Mesenchymal stem cell (in vitro differentiated cells and primary cell): ENCODE measurements around the gene FKRP.

Source experiments
- DNase-seq: peaks from one replicate; pipeline ENCODE4 v3.0.0-alpha.2; 2013
- H2AFZ ChIP-seq: one replicate; pipeline ENCODE4 v1.6.1; 2013; ENCODE audit warnings: low read depth, mild to moderate bottlenecking, control low read depth, inconsistent platforms, low read length, moderate library complexity
- H2AK5ac ChIP-seq: 2 replicates; pipeline ENCODE4 v1.6.1; 2013; ENCODE audit warnings: low read length, moderate library complexity, mild to moderate bottlenecking, inconsistent platforms; ENCODE audit not compliant: severe bottlenecking
- H2BK120ac ChIP-seq: one replicate; pipeline ENCODE4 v1.6.1; 2013; ENCODE audit warnings: low read depth, mild to moderate bottlenecking, inconsistent platforms, low read length, moderate library complexity
- H2BK12ac ChIP-seq, 2 experiments: one replicate each; pipeline ENCODE4 v1.6.1; 2013; ENCODE audit warnings: inconsistent platforms in 2 of 2, low read length in 2 of 2, mild to moderate bottlenecking in 2 of 2, moderate library complexity in 2 of 2, control low read depth in 1 of 2
- H2BK15ac ChIP-seq: one replicate; pipeline ENCODE4 v1.6.1; 2013; ENCODE audit warnings: mild to moderate bottlenecking, low read depth, inconsistent platforms; ENCODE audit not compliant: poor library complexity, severe bottlenecking
- H2BK5ac ChIP-seq: 2 replicates; pipeline ENCODE4 v1.6.1; 2013; ENCODE audit warnings: low read depth, mild to moderate bottlenecking, low read length, control low read depth, inconsistent platforms; ENCODE audit not compliant: poor library complexity, severe bottlenecking
- H3K14ac ChIP-seq, 2 experiments: one replicate each; pipeline ENCODE4 v1.6.1; 2013; ENCODE audit warnings: inconsistent platforms in 2 of 2, low read length in 2 of 2, control low read depth in 1 of 2, mild to moderate bottlenecking in 1 of 2, moderate library complexity in 1 of 2
- H3K18ac ChIP-seq, 2 experiments: one replicate each; pipeline ENCODE4 v1.6.1; 2013; ENCODE audit warnings: inconsistent platforms in 2 of 2, low read length in 2 of 2, control low read depth in 1 of 2, low read depth in 1 of 2, mild to moderate bottlenecking in 1 of 2
- H3K23ac ChIP-seq, 2 experiments: one replicate each; pipeline ENCODE4 v1.6.1; 2013; ENCODE audit warnings: inconsistent platforms in 2 of 2, low read length in 2 of 2, mild to moderate bottlenecking in 2 of 2, moderate library complexity in 2 of 2, control low read depth in 1 of 2
- H3K27ac ChIP-seq: 2 replicates; pipeline ENCODE4 v1.5.1; 2013; ENCODE audit warnings: mild to moderate bottlenecking, moderate library complexity, low read length, control low read depth, inconsistent platforms; ENCODE audit not compliant: poor library complexity, severe bottlenecking
- H3K27me3 ChIP-seq, 2 experiments: 2 replicates each; pipeline versions ENCODE4 v1.6.1 to v1.7.0; 2013; ENCODE audit warnings: low read length in 2 of 2, mild to moderate bottlenecking in 2 of 2, moderate library complexity in 2 of 2, control low read depth in 1 of 2, inconsistent platforms in 1 of 2; ENCODE audit not compliant: control insufficient read depth in 1 of 2, insufficient read depth in 1 of 2
- H3K36me3 ChIP-seq, 2 experiments: 2 replicates each; pipeline versions ENCODE4 v1.6.1 to v1.7.0; 2013; ENCODE audit warnings: low read length in 2 of 2, control low read depth in 1 of 2, inconsistent platforms in 1 of 2, low read depth in 1 of 2, mild to moderate bottlenecking in 1 of 2; ENCODE audit not compliant: insufficient read depth in 2 of 2, control insufficient read depth in 1 of 2
- H3K4ac ChIP-seq, 2 experiments: one replicate each; pipeline ENCODE4 v1.6.1; 2013; ENCODE audit warnings: inconsistent platforms in 2 of 2, low read length in 2 of 2, mild to moderate bottlenecking in 2 of 2, moderate library complexity in 2 of 2, control low read depth in 1 of 2, low read depth in 1 of 2
- H3K4me1 ChIP-seq: 2 replicates; pipeline ENCODE4 v1.6.1; 2013; ENCODE audit warnings: low read depth, low read length, control low read depth; ENCODE audit not compliant: control insufficient read depth, insufficient read depth
- H3K4me2 ChIP-seq: 2 replicates; pipeline ENCODE4 v1.6.1; 2013; ENCODE audit warnings: low read length, mild to moderate bottlenecking, inconsistent platforms; ENCODE audit not compliant: poor library complexity, severe bottlenecking
- H3K4me3 ChIP-seq, 2 experiments: 2 replicates each; pipeline versions ENCODE4 v1.5.1 to v1.7.0; 2013; ENCODE audit warnings: low read length in 2 of 2, mild to moderate bottlenecking in 2 of 2, control low read depth in 1 of 2, low read depth in 1 of 2; ENCODE audit not compliant: insufficient read depth in 1 of 2
- H3K79me1 ChIP-seq: replicated peaks from 2 replicates; pipeline ENCODE4 v1.6.1; 2013; ENCODE audit warnings: mild to moderate bottlenecking, control low read depth, low read length, inconsistent platforms; ENCODE audit not compliant: poor library complexity, severe bottlenecking
- H3K9ac ChIP-seq: 2 replicates; pipeline ENCODE4 v1.7.0; 2013; ENCODE audit warnings: mild to moderate bottlenecking, low read length, moderate library complexity
- H3K9me3 ChIP-seq: 2 replicates; pipeline ENCODE4 v1.7.0; 2013; ENCODE audit warnings: mild to moderate bottlenecking, low read length; ENCODE audit not compliant: control insufficient read depth
- H4K8ac ChIP-seq: one replicate; pipeline ENCODE4 v1.6.1; 2013; ENCODE audit warnings: inconsistent platforms, mild to moderate bottlenecking, low read length, moderate library complexity
- H4K91ac ChIP-seq: one replicate; pipeline ENCODE4 v1.6.1; 2013; ENCODE audit warnings: mild to moderate bottlenecking, low read length, inconsistent platforms
- WGBS: methylation state at CpG from one replicate; pipeline ENCODE4 v1.1.7; 2013; ENCODE audit warnings: mixed read lengths; 5-methylcytosine and 5-hydroxymethylcytosine counted together

FKRP gene

DNA sequence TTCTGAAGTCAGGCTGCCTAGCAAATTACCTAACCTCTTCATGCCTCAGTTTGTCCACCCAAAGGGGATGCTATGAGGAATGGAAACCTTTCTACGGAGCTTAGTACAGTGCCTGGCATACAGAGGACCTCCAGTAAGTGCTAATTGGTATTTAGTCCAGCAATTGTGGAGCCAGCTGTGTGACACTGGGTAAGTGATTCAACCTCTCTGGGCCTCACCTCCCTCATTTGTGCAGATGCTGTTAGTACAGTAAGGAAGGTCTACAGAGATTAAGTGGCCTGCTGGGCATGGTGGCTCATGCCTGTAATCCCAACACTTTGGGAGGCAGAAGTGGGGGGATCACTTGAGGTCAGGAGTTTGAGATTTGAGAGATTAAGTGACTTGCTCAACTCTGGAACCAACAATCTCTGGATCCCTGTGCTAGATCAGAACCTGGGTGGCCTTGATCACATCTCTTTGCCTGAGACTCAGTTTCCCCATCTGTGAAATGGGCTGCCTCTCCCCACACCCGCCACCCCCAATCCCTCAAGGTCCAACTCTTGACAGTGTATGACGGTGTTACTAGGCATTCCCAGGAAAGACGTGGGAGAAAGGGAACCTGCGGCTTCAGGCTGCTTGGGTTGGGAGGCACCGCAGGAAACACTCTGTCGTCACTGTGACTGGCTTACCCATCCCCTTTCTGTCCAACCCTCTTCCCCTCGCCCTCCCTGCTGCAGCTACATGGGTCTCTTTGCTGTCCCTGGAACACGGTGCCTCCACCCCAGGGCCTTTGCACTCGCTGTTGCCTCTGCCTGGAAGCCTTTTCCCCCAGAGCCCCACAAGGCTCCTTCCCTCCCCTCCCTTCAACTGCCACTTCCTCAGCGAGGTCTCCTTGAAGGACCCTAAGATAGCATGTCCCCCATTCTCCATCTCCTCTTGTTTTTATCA lies 47.2 kb upstream of the FKRP start:
- H2BK120ac ChIP-seq = no peak overlapping the region
- H3K4me3 ChIP-seq = no peak overlapping the region
- H3K23ac ChIP-seq = no peak overlapping the region
- no peak overlapping the region for H2BK15ac ChIP-seq
- no peak overlapping the region for H3K27ac ChIP-seq
- H3K18ac ChIP-seq = no peak overlapping the region
- 96% methylated on average over 11 of the region's 11 CpGs for WGBS
- H2AFZ ChIP-seq = no peak overlapping the region
- no peak overlapping the region for H2BK5ac ChIP-seq
- DNase-seq = no peak
- H3K4me2 ChIP-seq = no peak overlapping the region
- H2AK5ac ChIP-seq = no peak overlapping the region
- peaks cover 73 to 83% of the 10 kb centered on the region in 2 experiments for H3K36me3 ChIP-seq
- H3K79me1 ChIP-seq = peaks cover 10% of the 10 kb centered on the region
- peaks cover 10% of the 10 kb centered on the region for H3K4me1 ChIP-seq
- no peaks in the 10 kb centered on the region for H3K27me3 ChIP-seq
- no peak overlapping the region for H3K14ac ChIP-seq
- H4K8ac ChIP-seq = no peak overlapping the region
- H3K9me3 ChIP-seq = no peaks in the 10 kb centered on the region
- no peak overlapping the region for H4K91ac ChIP-seq
- H3K9ac ChIP-seq = no peak overlapping the region
- no peak overlapping the region for H3K4ac ChIP-seq
- H2BK12ac ChIP-seq = no peak overlapping the region

DNA sequence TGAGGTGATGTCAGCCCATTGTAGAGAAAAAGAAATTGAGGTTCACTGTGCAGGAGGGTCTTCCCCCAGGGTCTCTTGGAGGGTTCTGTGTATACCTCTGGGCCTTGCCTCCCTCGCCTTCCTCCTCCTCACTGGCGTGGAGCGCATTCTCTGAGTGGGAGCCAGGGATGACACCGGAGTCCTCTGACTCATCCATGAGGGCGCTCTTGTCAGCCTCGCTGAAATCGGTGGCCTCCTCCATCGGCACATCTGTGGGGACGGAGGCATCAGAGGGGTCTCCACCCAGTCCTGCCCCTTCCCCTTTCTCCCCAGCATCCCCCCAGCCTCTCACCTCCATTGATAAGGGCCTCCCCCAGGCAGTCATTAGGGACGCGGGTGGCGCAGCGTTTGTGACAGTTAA lies 45.2 kb upstream of the FKRP start:
- H3K36me3 ChIP-seq = peaks cover 72 to 74% of the 10 kb centered on the region in 2 experiments
- no peak overlapping the region for H4K91ac ChIP-seq
- no peaks in the 10 kb centered on the region for H3K27me3 ChIP-seq
- no peak overlapping the region for H3K27ac ChIP-seq
- H3K14ac ChIP-seq = no peak overlapping the region
- no peak overlapping the region for H3K9ac ChIP-seq
- H4K8ac ChIP-seq = no peak overlapping the region
- no peak overlapping the region for H2BK120ac ChIP-seq
- H3K4me1 ChIP-seq = peaks cover 10% of the 10 kb centered on the region
- H3K4me3 ChIP-seq = no peak overlapping the region
- no peak overlapping the region for H2BK15ac ChIP-seq
- H3K79me1 ChIP-seq = peaks cover 19% of the 10 kb centered on the region
- H2AK5ac ChIP-seq = no peak overlapping the region
- no peak overlapping the region for H3K4ac ChIP-seq
- H2BK5ac ChIP-seq = no peak overlapping the region
- no peak overlapping the region for H3K18ac ChIP-seq
- no peak overlapping the region for H3K4me2 ChIP-seq
- no peak for DNase-seq
- no peaks in the 10 kb centered on the region for H3K9me3 ChIP-seq
- H2AFZ ChIP-seq = no peak overlapping the region
- H3K23ac ChIP-seq = no peak overlapping the region
- 88% methylated on average over 9 of the region's 13 CpGs for WGBS
- H2BK12ac ChIP-seq = no peak overlapping the region

DNA sequence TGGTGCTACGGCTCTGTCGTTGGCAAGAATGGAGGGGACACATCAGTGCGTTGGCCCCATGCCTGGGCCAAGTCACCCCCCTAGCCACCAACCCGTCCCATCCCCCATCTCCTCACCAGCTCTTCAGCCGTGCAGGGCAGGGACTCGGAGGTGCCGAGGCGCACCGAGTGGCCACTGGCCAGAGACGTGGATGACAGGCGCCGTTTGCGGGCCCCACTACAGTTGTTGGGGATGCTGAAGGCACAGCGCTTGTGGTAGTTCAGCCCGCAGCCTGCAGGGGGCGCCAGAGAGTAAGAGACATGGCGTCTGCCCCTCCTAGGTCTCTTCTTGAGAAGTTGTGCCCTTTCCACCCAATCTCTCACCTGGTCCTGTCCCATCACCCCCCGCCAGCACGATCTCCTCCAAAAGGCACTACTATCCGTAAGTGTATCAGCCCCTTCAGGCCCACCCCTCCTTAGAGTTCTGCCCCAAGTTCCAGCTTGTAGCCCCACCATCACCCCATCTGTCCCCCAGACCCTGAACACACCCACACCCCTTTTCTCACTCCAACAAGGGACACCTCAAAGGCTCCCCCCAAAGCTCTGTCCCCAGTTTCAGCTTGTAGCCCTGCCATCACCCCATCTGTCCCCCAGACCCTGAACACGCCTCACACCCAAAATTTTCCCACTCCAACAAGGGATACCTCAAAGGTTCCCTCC lies 41.3 kb upstream of the FKRP start:
- Histone ChIP-seq H2BK5ac (no peak overlapping the region), H3K36me3 (peaks cover 79 to 81% of the 10 kb centered on the region in 2 experiments), H3K4ac (no peak overlapping the region), H3K9me3 (no peaks in the 10 kb centered on the region), H2BK12ac (no peak overlapping the region), H3K18ac (no peak overlapping the region), H3K27me3 (no peaks in the 10 kb centered on the region), H2BK15ac (peak overlapping the region; percentile 45), H2AFZ (no peak overlapping the region), H3K23ac (no peak overlapping the region), H3K79me1 (peaks cover 24% of the 10 kb centered on the region), H2AK5ac (no peak overlapping the region), H2BK120ac (no peak overlapping the region), H3K4me3 (no peak overlapping the region), H4K91ac (no peak overlapping the region), H4K8ac (peak overlapping the region; percentile 19), H3K9ac (no peak overlapping the region), H3K4me2 (no peak overlapping the region), H3K4me1 (no peaks in the 10 kb centered on the region), H3K14ac (no peak overlapping the region), H3K27ac (no peak overlapping the region)
- WGBS = 59% methylated on average over 21 of the region's 21 CpGs
- DNase-seq = peak; percentile 48

- Histone ChIP-seq H2BK5ac (no peak overlapping the region), H2BK120ac (no peak overlapping the region), H3K27ac (no peak overlapping the region), H3K9me3 (no peaks in the 10 kb centered on the region), H3K14ac (no peak overlapping the region), H3K27me3 (no peaks in the 10 kb centered on the region), H3K4me1 (peaks cover 12% of the 10 kb centered on the region), H3K23ac (peak overlapping the region in 1 of 2 experiments; percentile 46), H2BK15ac (no peak overlapping the region), H4K8ac (no peak overlapping the region), H3K79me1 (peaks cover 20% of the 10 kb centered on the region), H4K91ac (no peak overlapping the region), H3K18ac (peak overlapping the region in 1 of 2 experiments; percentile 21), H3K4me3 (no peak overlapping the region), H2AFZ (no peak overlapping the region), H2BK12ac (no peak overlapping the region), H3K4me2 (no peak overlapping the region), H2AK5ac (no peak overlapping the region), H3K36me3 (peaks cover 45 to 47% of the 10 kb centered on the region in 2 experiments), H3K4ac (no peak overlapping the region), H3K9ac (no peak overlapping the region)
- DNase-seq = no peak
- 84% methylated on average over 25 of the region's 25 CpGs for WGBS
Measured at GRCh38 chr19:46710687-46711086, 35.2 kb upstream of the FKRP start.
